Measurements from ENCODE around the gene CIART.

GRCh38 chr1:150256554-150257341 is 25.6 kb upstream of the CIART start:
- no peak for TF ChIP-seq POLR2A (IDR thresholded peaks at IDR 0.05)
- no peak for TF ChIP-seq CTCF (IDR thresholded peaks at IDR 0.05)

All from upper lobe of left lung (tissue), 4 donors.